Upper lobe of right lung (tissue), 1 donor: ENCODE measurements around the gene TF. TPM values are rescaled to one million over a fixed set of nuclear protein-coding genes. Genes with fewer than 3 reads are reported as not detected.

Experiments used
- total RNA-seq: library from RNA; stranded (reverse); fragmentation: NEBNext Ultra II Directional; extraction: Animal tissue kit (Norgen Biotek cat#: 25700); gene quantifications from one replicate; pipeline ENCODE4 v1.2.1, GENCODE V29; 2021
- donor health status: DM: no; HTN: yes; CAD: no; lungs with severe emphysema.

The TF gene
- total RNA-seq, 1 donor from 2014 or later: 1.3 TPM

Other genes with a start within 250 kb of the TF start
- 184 TPM for gene CDV3, start 172.7 kb upstream of the TF start, total RNA-seq
- gene TOPBP1, start 84.5 kb upstream of the TF start, total RNA-seq: 18.1 TPM
- gene SRPRB, start 59.4 kb downstream of the TF start, total RNA-seq: 45.4 TPM
- 7.4 TPM for gene RAB6B, start 149.5 kb downstream of the TF start, total RNA-seq